GM20000 (cell line): Measurements from ENCODE around the gene PTPRN2.

Experiments
- DNase-seq: peaks from one replicate; pipeline ENCODE4 v3.0.0; 2012; ENCODE audit warnings: low spot score
- TF ChIP-seq, protein P1 (sequence below): IDR thresholded peaks from 2 replicates; pipeline ENCODE4 v1.5.1; 2012; ENCODE audit warnings: mild to moderate bottlenecking, control low read depth; ENCODE audit errors: extremely low read depth, missing control alignments

PTPRN2 gene

DNA sequence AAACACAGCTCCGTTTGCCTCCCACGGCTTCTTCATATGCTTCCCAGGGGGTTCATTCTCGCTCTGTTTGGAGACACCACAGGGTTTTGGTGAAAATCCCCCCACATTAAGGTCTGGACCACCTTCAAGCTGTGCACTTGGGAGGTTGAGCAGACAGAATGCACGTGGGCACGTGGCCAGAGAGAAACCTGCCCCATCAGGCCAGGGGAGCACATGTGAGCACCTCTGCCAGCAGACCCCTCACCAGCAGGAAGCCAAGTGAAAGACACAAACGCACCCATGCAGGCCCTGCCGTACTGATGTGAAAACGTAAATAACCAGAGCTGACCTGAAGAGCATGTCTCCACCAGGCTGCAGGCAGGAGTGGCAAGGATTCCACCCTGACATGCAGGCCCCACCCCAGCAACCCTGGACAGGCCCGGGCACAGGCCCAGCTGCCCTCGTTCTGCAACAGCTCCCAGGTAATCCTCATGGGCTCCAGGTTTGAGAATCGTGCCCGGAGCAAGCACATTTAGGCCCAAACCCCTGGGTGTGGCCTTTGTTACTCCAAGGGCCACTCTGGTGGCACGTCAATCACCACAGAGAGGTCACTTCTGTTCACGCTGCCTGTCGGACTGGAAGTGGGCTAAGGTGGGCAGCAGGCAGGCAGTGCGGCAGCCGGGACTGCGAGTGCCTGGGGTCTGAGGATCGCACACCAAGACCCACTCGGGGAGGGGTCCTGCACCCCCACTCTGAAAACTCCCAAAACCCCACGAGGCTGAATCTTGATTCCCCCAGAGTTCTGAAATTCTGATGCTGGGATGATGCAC, 184.4 kb downstream of the PTPRN2 start:
- DNase-seq, result no peak
- TF ChIP-seq, protein P1, sequence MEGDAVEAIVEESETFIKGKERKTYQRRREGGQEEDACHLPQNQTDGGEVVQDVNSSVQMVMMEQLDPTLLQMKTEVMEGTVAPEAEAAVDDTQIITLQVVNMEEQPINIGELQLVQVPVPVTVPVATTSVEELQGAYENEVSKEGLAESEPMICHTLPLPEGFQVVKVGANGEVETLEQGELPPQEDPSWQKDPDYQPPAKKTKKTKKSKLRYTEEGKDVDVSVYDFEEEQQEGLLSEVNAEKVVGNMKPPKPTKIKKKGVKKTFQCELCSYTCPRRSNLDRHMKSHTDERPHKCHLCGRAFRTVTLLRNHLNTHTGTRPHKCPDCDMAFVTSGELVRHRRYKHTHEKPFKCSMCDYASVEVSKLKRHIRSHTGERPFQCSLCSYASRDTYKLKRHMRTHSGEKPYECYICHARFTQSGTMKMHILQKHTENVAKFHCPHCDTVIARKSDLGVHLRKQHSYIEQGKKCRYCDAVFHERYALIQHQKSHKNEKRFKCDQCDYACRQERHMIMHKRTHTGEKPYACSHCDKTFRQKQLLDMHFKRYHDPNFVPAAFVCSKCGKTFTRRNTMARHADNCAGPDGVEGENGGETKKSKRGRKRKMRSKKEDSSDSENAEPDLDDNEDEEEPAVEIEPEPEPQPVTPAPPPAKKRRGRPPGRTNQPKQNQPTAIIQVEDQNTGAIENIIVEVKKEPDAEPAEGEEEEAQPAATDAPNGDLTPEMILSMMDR, result no peak

DNA sequence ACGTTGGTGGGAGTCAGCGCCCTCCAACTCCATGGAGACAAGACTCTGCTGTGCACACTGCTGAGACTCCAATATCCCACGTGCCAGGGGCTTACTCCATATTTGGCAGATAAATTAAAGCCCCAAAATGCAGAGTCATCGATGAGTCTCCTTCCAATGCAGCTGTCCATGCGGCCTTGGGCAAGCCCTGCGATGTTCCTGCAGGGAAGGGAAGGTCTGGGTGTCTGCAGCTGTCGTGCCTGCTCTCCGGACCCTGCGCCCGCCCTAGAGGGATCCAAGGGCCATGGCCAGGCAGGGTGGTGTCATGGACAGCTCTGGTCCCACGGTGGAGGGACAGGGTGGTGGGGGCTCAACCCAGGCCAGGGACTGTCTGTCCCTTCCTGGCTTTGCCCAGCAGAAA, 185.2 kb downstream of the PTPRN2 start:
- no peak for DNase-seq
- TF ChIP-seq, protein P1, result no peak

DNA sequence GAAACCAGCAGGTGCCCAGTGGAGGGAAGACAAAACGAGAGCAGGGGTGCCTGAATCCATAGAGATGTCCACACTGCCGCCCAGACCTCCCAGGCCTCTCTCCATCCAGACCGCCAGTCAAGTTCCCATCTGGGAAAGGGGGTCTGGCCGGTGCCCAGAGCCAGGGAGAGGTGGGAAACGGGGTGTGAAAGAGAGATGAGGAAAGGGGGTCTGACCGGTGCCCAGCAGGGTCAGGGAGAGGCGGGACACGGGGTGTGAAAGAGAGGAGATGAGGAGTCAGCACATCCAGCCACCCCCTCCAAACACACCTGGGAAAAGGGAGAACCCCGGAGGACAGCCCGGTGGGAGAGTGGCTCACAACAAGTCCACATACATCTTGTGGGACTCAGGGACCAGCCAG, 185.8 kb downstream of the PTPRN2 start:
- TF ChIP-seq, protein P1, result no peak
- no peak for DNase-seq

DNA sequence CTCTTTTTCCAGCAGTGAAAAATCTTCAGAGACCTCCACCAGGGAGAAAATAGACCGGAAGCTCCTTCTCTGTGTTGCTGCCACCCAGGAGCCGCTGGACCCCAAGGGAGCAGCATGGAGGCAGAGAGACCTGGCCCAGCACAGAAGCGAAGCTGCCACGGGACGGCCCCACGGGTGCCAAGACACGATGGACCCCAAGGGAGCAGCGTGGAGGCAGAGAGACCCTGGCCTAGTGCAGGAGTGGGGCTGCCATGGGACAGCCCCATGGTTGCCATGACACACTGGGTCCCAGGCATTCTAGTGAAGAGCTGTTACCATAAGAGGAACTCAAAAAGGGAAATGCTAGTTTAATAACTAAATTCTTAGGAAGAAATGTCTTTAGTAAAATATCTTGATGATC, 186.3 kb downstream of the PTPRN2 start:
- TF ChIP-seq, protein P1, result no peak
- no peak for DNase-seq

DNA sequence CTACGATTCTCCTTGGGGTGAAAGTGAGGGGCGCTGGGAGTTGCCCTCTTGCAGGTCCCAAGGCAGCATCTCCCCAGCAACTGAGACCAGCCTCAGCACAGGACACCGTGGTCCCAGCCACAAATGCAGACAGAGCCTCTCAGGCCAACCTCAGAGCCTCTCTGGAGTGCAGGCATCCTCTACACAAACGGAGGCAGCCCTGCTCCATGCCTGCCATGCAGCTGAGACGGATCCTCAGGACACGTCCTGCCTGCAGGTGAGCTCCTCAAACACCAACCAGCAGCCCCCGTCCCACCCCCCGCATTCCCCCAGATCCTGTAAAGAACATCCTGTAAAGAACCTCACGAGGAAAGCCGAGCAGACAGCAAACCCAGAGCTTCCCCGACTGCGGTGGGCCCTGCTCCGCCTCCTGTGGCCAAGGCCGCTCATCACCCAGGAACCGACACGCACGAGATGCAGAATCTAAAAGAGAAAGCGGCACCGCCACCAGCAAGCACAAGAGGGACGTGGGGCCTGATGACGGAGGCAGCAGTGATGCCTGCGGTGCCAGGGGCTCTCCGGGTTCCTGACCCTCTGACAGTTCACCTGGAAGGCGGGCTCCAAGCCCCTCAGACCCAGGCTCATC, 186.9 kb downstream of the PTPRN2 start:
- no peak for DNase-seq
- TF ChIP-seq, protein P1, result no peak

DNA sequence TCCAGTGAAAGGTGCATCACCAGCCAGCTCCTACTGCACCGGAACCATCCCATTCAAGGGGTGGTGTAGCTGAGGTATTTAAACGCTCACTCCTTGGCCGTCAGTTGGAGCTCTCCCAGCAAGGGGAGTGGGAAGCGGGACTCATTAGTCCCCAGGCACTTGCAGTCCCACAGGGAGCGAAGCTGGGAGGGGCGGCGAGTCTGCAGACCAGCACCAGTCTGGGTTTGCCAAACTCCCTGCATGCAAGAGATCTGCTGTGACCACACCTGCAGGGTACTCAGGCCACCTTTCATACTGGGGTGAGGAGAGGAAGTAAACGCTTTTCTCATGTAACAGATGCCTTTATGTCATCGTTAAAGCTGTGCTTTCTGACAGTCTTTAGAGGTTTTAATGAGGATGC, 187.9 kb downstream of the PTPRN2 start:
- DNase-seq, result no peak
- TF ChIP-seq, protein P1, result no peak

DNA sequence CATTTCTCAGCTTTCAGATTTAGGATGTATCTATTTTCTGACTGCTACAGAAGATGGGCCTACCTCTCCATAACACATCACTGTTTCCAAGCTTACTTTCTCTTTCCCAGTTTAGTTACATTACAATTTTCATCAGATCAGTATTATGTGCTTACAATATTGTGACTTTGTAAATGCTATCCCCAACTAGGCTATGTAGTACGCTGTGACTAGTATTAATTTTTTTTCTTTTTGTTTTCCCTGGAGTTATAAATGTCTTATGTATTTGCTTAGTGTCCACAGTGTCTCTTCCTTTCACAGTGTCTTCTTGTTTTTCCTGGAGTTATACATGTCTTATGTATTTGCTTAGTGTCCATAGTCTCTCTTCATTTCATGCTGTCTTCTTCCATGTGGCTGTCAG, 188.9 kb downstream of the PTPRN2 start:
- no peak for DNase-seq
- TF ChIP-seq, protein P1, result no peak
